HepG2 (cell line): Measurements from ENCODE around the gene CA6. TPM values are rescaled to one million over a fixed set of nuclear protein-coding genes. Genes with fewer than 3 reads are reported as not detected.

Source experiments
- AHR ChIP-seq: IDR thresholded peaks from 2 replicates; pipeline ENCODE4 v1.6.1; 2018; ENCODE audit warnings: missing genetic modification reagents, missing compliant biosample characterization
- ARHGAP35 ChIP-seq: sonication (generic); formaldehyde crosslinking; IDR thresholded peaks from 2 replicates; pipeline ENCODE4 v1.9.0; 2022; ENCODE audit warnings: mild to moderate bottlenecking, inconsistent platforms, moderate library complexity, missing genetic modification reagents, borderline replicate concordance
- CREM ChIP-seq, 2 experiments: sonication (generic) in 1 of 2; formaldehyde crosslinking in 1 of 2; IDR thresholded peaks; 2 replicates each; pipeline versions ENCODE4 v1.4.0 to v1.6.1; 2016 to 2020; ENCODE audit warnings: antibody characterized with exemption in 1 of 2, mild to moderate bottlenecking in 1 of 2, missing genetic modification reagents in 1 of 2
- ELF1 ChIP-seq: sonication (generic); formaldehyde crosslinking; IDR thresholded peaks from 2 replicates; pipeline ENCODE4 v1.4.0; 2020; ENCODE audit warnings: missing genetic modification reagents
- ETV5 ChIP-seq: IDR thresholded peaks from 2 replicates; pipeline ENCODE4 v1.6.1; 2018; ENCODE audit warnings: missing biosample characterization, missing genetic modification reagents, inconsistent platforms, borderline replicate concordance
- GATAD2A ChIP-seq: IDR thresholded peaks from 2 replicates; pipeline ENCODE4 v1.6.1; 2016
- KDM5A ChIP-seq: fragments of 200-600 bp; sonication (generic); IDR thresholded peaks from 2 replicates; pipeline ENCODE4 v1.7.0; 2018; ENCODE audit warnings: antibody characterized with exemption, mild to moderate bottlenecking, low read length, borderline replicate concordance
- POLR2G ChIP-seq: fragments of 200-400 bp; formaldehyde crosslinking; IDR thresholded peaks from 2 replicates; pipeline ENCODE4 v1.6.1; 2018; ENCODE audit warnings: mild to moderate bottlenecking, low read depth, low read length, moderate library complexity
- SMC3 ChIP-seq: IDR thresholded peaks from 2 replicates; pipeline ENCODE4 v1.6.1; 2011; ENCODE audit warnings: low read length, improper control_type of control experiment
- THAP9 ChIP-seq: sonication (generic); formaldehyde crosslinking; IDR thresholded peaks from 2 replicates; pipeline ENCODE4; 2020; ENCODE audit warnings: missing genetic modification reagents, mild to moderate bottlenecking, borderline replicate concordance
- YEATS2 ChIP-seq: sonication (generic); formaldehyde crosslinking; IDR thresholded peaks from 2 replicates; pipeline ENCODE4 v1.4.0; 2020; ENCODE audit warnings: missing genetic modification reagents, borderline replicate concordance
- ZFX ChIP-seq: sonication (generic); formaldehyde crosslinking; IDR thresholded peaks from 2 replicates; pipeline ENCODE4 v1.4.0; 2020; ENCODE audit warnings: mild to moderate bottlenecking, low read depth, missing genetic modification reagents, moderate library complexity
- ZNF101 ChIP-seq: sonication (generic); formaldehyde crosslinking; IDR thresholded peaks from 2 replicates; pipeline ENCODE4 v1.4.0; 2020; ENCODE audit warnings: mild to moderate bottlenecking, low read depth, missing genetic modification reagents, borderline replicate concordance
- ZNF142 ChIP-seq: sonication (generic); formaldehyde crosslinking; IDR thresholded peaks from 2 replicates; pipeline ENCODE4 v1.4.0; 2020; ENCODE audit warnings: missing genetic modification reagents
- ZNF329 ChIP-seq: sonication (generic); formaldehyde crosslinking; IDR thresholded peaks from 2 replicates; pipeline ENCODE4 v1.9.0; 2021; ENCODE audit warnings: low read depth, mild to moderate bottlenecking, missing genetic modification reagents
- ZNF337 ChIP-seq: sonication (generic); formaldehyde crosslinking; IDR thresholded peaks from 2 replicates; pipeline ENCODE4 v1.5.1; 2020; ENCODE audit warnings: missing genetic modification reagents, low read depth, mild to moderate bottlenecking, borderline replicate concordance
- ZNF567 ChIP-seq: sonication (generic); formaldehyde crosslinking; IDR thresholded peaks from 2 replicates; pipeline ENCODE4 v1.8.1; 2023; ENCODE audit warnings: mild to moderate bottlenecking, missing genetic modification reagents, borderline replicate concordance
- ZNF570 ChIP-seq: sonication (generic); formaldehyde crosslinking; IDR thresholded peaks from 2 replicates; pipeline ENCODE4 v1.4.0; 2020; ENCODE audit warnings: mild to moderate bottlenecking, missing genetic modification reagents, borderline replicate concordance
- ZNF672 ChIP-seq: sonication (generic); formaldehyde crosslinking; IDR thresholded peaks from 2 replicates; pipeline ENCODE4 v1.8.1; 2022; ENCODE audit warnings: missing genetic modification reagents
- ZNF850 ChIP-seq: sonication (generic); formaldehyde crosslinking; conservative IDR thresholded peaks from 2 replicates; pipeline ENCODE4 v1.9.0; 2021; ENCODE audit warnings: mild to moderate bottlenecking, missing genetic modification reagents
- polyA plus RNA-seq, 8 experiments: library from polyadenylated mRNA; depleted of rRNA in 3 of 8; stranded (reverse) in 7 of 8; unstranded in 1 of 8; fragments of >200 nt; fragmentation: Illumina TruSeq in 4 of 8; extraction: Trizol in 4 of 8; gene quantifications; 2 replicates each; pipeline versions ENCODE4 v1.2.1 to v1.2.3, GENCODE V29; 2011 to 2016; ENCODE audit warnings: low read depth in 4 of 8, missing spikeins in 1 of 8, mixed read lengths in 1 of 8; ENCODE audit not compliant: insufficient read depth in 1 of 8
- total RNA-seq, 5 experiments: library from RNA; depleted of rRNA; stranded (reverse); fragments of >200 nt; fragmentation: Illumina TruSeq; extraction: Trizol; gene quantifications; 2 replicates each; pipeline ENCODE4 v1.2.3, GENCODE V29; 2016; ENCODE audit warnings: low read depth in 1 of 5

CA6 gene
- total and polyA plus RNA-seq, 2 of the 13 experiments (the other 11 are each of a cell fraction or from before 2014, with no cell fraction given), result not detected

GRCh38 chr1:8908388-8909151 lies 37.1 kb upstream of the CA6 start (continued):
- TF ChIP-seq ZNF142 (CRISPR knock-in tag) (no peak), GATAD2A (CRISPR knock-in tag) (peak; percentile 49; the same call in 1 of the 2 replicates), CREM (IDR thresholded peaks at IDR 0.05) (no peak), CREM (CRISPR knock-in tag; IDR thresholded peaks at IDR 0.05) (no peak), ZNF329 (CRISPR knock-in tag) (no peak), ELF1 (CRISPR knock-in tag) (no peak), ZNF672 (no peak), THAP9 (CRISPR knock-in tag) (no peak), ZNF101 (CRISPR knock-in tag) (no peak), ARHGAP35 (CRISPR knock-in tag) (no peak), ZFX (peak; percentile 30; the same call in 1 of the 2 replicates), ETV5 (CRISPR knock-in tag) (peak; percentile 21; the same call in 1 of the 2 replicates), KDM5A (no peak), SMC3 (no peak), YEATS2 (CRISPR knock-in tag) (no peak), POLR2G (no peak), ZNF570 (CRISPR knock-in tag) (no peak), ZNF337 (no peak), ZNF567 (CRISPR knock-in tag) (no peak), ZNF850 (no peak), AHR (CRISPR knock-in tag) (no peak)
